ENCODE measurements around the gene LAMTOR2. TPM values are rescaled to one million over a fixed set of nuclear protein-coding genes. Genes with fewer than 3 reads are reported as not detected.

Gene LAMTOR2
- total RNA-seq (2021): 50.6 and 55.0 TPM in 2 replicates
- long read RNA-seq, transcript LAMTOR2-203 (4 exons, 655 nt): major isoform, 24 of 30 reads
- long read RNA-seq, partial matches to known transcripts: 0 of 30 reads
- long read RNA-seq, other reads (novel, unspliced or antisense): 4 of 30 reads

DNA sequence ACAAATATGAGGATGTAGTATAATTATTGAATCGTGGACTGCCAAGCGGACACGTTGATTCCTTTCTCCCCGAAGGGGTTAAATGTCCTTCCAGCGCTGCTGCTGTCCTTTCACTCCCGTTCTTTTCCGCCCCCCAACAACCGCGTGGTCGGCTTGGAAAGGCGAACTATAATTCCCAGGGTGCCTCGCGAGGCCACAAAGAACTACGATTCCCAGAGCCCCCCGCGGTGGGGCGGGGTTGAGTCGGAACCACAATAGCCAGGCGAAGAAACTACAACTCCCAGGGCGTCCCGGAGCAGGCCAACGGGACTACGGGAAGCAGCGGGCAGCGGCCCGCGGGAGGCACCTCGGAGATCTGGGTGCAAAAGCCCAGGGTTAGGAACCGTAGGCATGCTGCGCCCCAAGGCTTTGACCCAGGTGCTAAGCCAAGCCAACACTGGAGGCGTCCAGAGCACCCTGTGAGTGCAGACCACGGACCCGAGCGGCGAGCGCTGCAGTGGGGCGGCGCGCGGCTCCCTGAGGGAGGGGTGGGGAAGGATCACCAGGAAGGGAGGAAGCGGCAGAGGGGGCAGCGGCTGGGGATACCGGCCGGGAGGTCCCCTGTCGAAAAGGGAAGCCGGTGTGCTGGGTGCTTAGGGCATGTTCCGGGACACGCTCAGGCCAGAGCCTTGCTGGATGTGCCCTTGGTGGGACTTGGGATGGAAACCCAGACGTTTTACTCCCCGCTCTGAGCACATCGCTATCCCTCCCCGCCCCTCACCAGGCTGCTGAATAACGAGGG is at the start of gene LAMTOR2:
TSS of gene LAMTOR2 (plus strand) at position 283 of the 781 bp plus-strand sequence. CDS start at position 391, 108 bp downstream.
- peak within 1 kb of the TSS; percentile 73 for H3K4me2 ChIP-seq (ENCODE audit: insufficient read depth, insufficient read length, low read length)
- no peaks in the 10 kb centered on the region; the same call in 1 of the 2 replicates for H3K79me2 ChIP-seq (ENCODE audit: insufficient read depth, low read length)
- Mint-ChIP-seq H3K27me3 (ENCODE audit: low read depth) (no peaks in the 10 kb centered on the region; the same call in 1 of the 2 replicates), H3K4me1 (peaks cover 18 to 20% of the 10 kb centered on the region in 2 experiments), H3K9me3 (no peaks in the 10 kb centered on the region), H3K4me3 (peak within 1 kb of the TSS; percentile 90 to 98), H3K27ac (peak within 1 kb of the TSS; percentile 97 to 98 (median 98)), H3K36me3 (ENCODE audit: insufficient read depth in 1 of 3, low read depth in 3 of 3) (peaks cover 20 to 43% (median 38%) of the 10 kb centered on the region in 3 experiments)
- H2BK20ac ChIP-seq (ENCODE audit: low read depth, low read length, poor library complexity, severe bottlenecking): no peak within 1 kb of the TSS
- no peaks in the 10 kb centered on the region for H4K20me1 ChIP-seq (ENCODE audit: control insufficient read depth, insufficient read depth, insufficient read length)
- H4K5ac ChIP-seq (ENCODE audit: insufficient read length, low read depth, low read length): peak within 1 kb of the TSS; percentile 6
- H4K91ac ChIP-seq (ENCODE audit: insufficient read length, low read depth, low read length): peak within 1 kb of the TSS; percentile 25
- no peak within 1 kb of the TSS; the same call in 1 of the 2 replicates for H3K4ac ChIP-seq (ENCODE audit: low read depth, low read length)
- H2AFZ ChIP-seq (ENCODE audit: low read length): no peak within 1 kb of the TSS
- peak within 1 kb of the TSS; percentile 89 for H3K9ac ChIP-seq (ENCODE audit: extremely low read depth, insufficient read length, low read length)
- peak within 1 kb of the TSS; percentile 88 for H3K18ac ChIP-seq (ENCODE audit: insufficient read length, low read depth, low read length)
- no peak within 1 kb of the TSS for H3K56ac ChIP-seq (ENCODE audit: insufficient read length, low read depth, low read length)
- H3T11ph ChIP-seq (ENCODE audit: low read length): no peak within 1 kb of the TSS
- H3K14ac ChIP-seq (ENCODE audit: insufficient read depth, low read length): peak within 1 kb of the TSS; percentile 91
- 0 out of 2 replicates have a peak, but pooled peaks cover 2% of the 10 kb centered on the region for H3K4me1 ChIP-seq (ENCODE audit: insufficient read depth, low read length)
- peak; percentile 98 for DNase-seq
- H2BK15ac ChIP-seq (ENCODE audit: low read depth, low read length): no peak within 1 kb of the TSS
- H4K8ac ChIP-seq (replicated peaks; ENCODE audit: insufficient read length, low read depth, low read length): no peak within 1 kb of the TSS
- H2BK5ac ChIP-seq (ENCODE audit: insufficient read length, low read length): no peak within 1 kb of the TSS
- peak within 1 kb of the TSS; percentile 31 for H3K27ac ChIP-seq (ENCODE audit: insufficient read length, low read depth, low read length)
- no CpG with 5 or more reads among the region's 53 CpGs for WGBS (ENCODE audit: extremely low coverage, insufficient read length, low lambda C conversion rate)
- H3K9me3 ChIP-seq (ENCODE audit: control insufficient read depth, low read depth, low read length): no peaks in the 10 kb centered on the region
- peaks cover 10% of the 10 kb centered on the region for H3K23me2 ChIP-seq (ENCODE audit: insufficient read length, low read depth, low read length, poor library complexity, severe bottlenecking)
- no peaks in the 10 kb centered on the region for H3K27me3 ChIP-seq (ENCODE audit: insufficient read depth, low read length)
- no peak within 1 kb of the TSS for H2AK5ac ChIP-seq (ENCODE audit: insufficient read length, low read length)
- H2BK120ac ChIP-seq (ENCODE audit: low read depth, low read length, poor library complexity, severe bottlenecking): no peak within 1 kb of the TSS
- TF ChIP-seq, protein P1, sequence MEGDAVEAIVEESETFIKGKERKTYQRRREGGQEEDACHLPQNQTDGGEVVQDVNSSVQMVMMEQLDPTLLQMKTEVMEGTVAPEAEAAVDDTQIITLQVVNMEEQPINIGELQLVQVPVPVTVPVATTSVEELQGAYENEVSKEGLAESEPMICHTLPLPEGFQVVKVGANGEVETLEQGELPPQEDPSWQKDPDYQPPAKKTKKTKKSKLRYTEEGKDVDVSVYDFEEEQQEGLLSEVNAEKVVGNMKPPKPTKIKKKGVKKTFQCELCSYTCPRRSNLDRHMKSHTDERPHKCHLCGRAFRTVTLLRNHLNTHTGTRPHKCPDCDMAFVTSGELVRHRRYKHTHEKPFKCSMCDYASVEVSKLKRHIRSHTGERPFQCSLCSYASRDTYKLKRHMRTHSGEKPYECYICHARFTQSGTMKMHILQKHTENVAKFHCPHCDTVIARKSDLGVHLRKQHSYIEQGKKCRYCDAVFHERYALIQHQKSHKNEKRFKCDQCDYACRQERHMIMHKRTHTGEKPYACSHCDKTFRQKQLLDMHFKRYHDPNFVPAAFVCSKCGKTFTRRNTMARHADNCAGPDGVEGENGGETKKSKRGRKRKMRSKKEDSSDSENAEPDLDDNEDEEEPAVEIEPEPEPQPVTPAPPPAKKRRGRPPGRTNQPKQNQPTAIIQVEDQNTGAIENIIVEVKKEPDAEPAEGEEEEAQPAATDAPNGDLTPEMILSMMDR (conservative IDR thresholded peaks at IDR 0.05): no peak
- H2BK12ac ChIP-seq (ENCODE audit: insufficient read length, low read depth, low read length): no peak within 1 kb of the TSS
- no peak within 1 kb of the TSS for H3K23ac ChIP-seq (ENCODE audit: insufficient read length, low read depth, low read length)
- peaks cover 4% of the 10 kb centered on the region for H3K79me1 ChIP-seq (ENCODE audit: insufficient read depth, low read depth, low read length, poor library complexity, severe bottlenecking)

Data from H9 (cell line).